Measurements from ENCODE around the gene EFNA5.

Gene EFNA5

GRCh38 chr5:107670932-107671741, at the start of gene EFNA5:
Gene EFNA5, minus strand, starts transcription at chr5:107670937.
- FAIRE-seq (peak; percentile 86), DNase-seq (ENCODE audit: extremely low spot score, insufficient read length, low read depth) (no peak)

- no peak for DNase-seq (ENCODE audit: extremely low spot score, insufficient read length, low read depth)
These were observed 48.4 kb upstream of the EFNA5 start for GRCh38 chr5:107719034-107719606.

GRCh38 chr5:107717816-107718215, 47.1 kb upstream of the EFNA5 start:
- FAIRE-seq (no peak), DNase-seq (ENCODE audit: extremely low spot score, insufficient read length, low read depth) (no peak)

More at GRCh38 chr5:107719034-107719606, 48.4 kb upstream of the EFNA5 start:
- no peak for FAIRE-seq

- no peak for DNase-seq (ENCODE audit: extremely low spot score, insufficient read length, low read depth)
- no peak for FAIRE-seq
These were observed 42.5 kb upstream of the EFNA5 start for GRCh38 chr5:107713228-107713627.

GRCh38 chr5:107712359-107712870, 41.7 kb upstream of the EFNA5 start:
- FAIRE-seq (no peak), DNase-seq (ENCODE audit: extremely low spot score, insufficient read length, low read depth) (no peak)

- no peak for DNase-seq (ENCODE audit: extremely low spot score, insufficient read length, low read depth)
These were observed 34.8 kb upstream of the EFNA5 start for GRCh38 chr5:107705402-107706014.

GRCh38 chr5:107704681-107705401, 34.1 kb upstream of the EFNA5 start:
- DNase-seq (ENCODE audit: extremely low spot score, insufficient read length, low read depth) (no peak), FAIRE-seq (no peak)

More at GRCh38 chr5:107705402-107706014, 34.8 kb upstream of the EFNA5 start:
- no peak for FAIRE-seq

GRCh38 chr5:107700481-107700880, 29.7 kb upstream of the EFNA5 start:
- FAIRE-seq (no peak), DNase-seq (ENCODE audit: extremely low spot score, insufficient read length, low read depth) (no peak)

GRCh38 chr5:107699425-107699824, 28.7 kb upstream of the EFNA5 start:
- FAIRE-seq = no peak

GRCh38 chr5:107698286-107698685, 27.5 kb upstream of the EFNA5 start:
- no peak for DNase-seq (ENCODE audit: extremely low spot score, insufficient read length, low read depth)
- FAIRE-seq = no peak

More at GRCh38 chr5:107699425-107699824, 28.7 kb upstream of the EFNA5 start:
- no peak for DNase-seq (ENCODE audit: extremely low spot score, insufficient read length, low read depth)

GRCh38 chr5:107696498-107696897, 25.8 kb upstream of the EFNA5 start:
- no peak for DNase-seq (ENCODE audit: extremely low spot score, insufficient read length, low read depth)
- no peak for FAIRE-seq

GRCh38 chr5:107696080-107696479, 25.3 kb upstream of the EFNA5 start:
- DNase-seq (ENCODE audit: extremely low spot score, insufficient read length, low read depth) = no peak
- FAIRE-seq = no peak

- no peak for FAIRE-seq
These were observed 17.2 kb upstream of the EFNA5 start for GRCh38 chr5:107687937-107688336.

GRCh38 chr5:107687404-107687803, 16.7 kb upstream of the EFNA5 start:
- no peak for FAIRE-seq
- no peak for DNase-seq (ENCODE audit: extremely low spot score, insufficient read length, low read depth)

More at GRCh38 chr5:107687937-107688336, 17.2 kb upstream of the EFNA5 start:
- no peak for DNase-seq (ENCODE audit: extremely low spot score, insufficient read length, low read depth)

- FAIRE-seq (no peak), DNase-seq (ENCODE audit: extremely low spot score, insufficient read length, low read depth) (no peak)
These were observed 11.8 kb upstream of the EFNA5 start for GRCh38 chr5:107682533-107682932.

- FAIRE-seq (no peak), DNase-seq (ENCODE audit: extremely low spot score, insufficient read length, low read depth) (no peak)
These were observed 10.1 kb upstream of the EFNA5 start for GRCh38 chr5:107680799-107681198.

GRCh38 chr5:107680099-107680498, 9.4 kb upstream of the EFNA5 start:
- DNase-seq (ENCODE audit: extremely low spot score, insufficient read length, low read depth) (no peak), FAIRE-seq (no peak)

- DNase-seq (ENCODE audit: extremely low spot score, insufficient read length, low read depth) (no peak), FAIRE-seq (no peak)
These were observed 6.0 kb upstream of the EFNA5 start for GRCh38 chr5:107676702-107677101.

GRCh38 chr5:107675201-107675600, 4.5 kb upstream of the EFNA5 start:
- FAIRE-seq = no peak
- DNase-seq (ENCODE audit: extremely low spot score, insufficient read length, low read depth) = no peak

GRCh38 chr5:107674655-107675054, 3.9 kb upstream of the EFNA5 start:
- no peak for FAIRE-seq
- no peak for DNase-seq (ENCODE audit: extremely low spot score, insufficient read length, low read depth)

Data from GM18507 (cell line).